ENCODE results near the gene PNLIPRP2.

Gene PNLIPRP2

GRCh38 chr10:116612107-116612769, 8.5 kb upstream of the PNLIPRP2 start:
- no peak for DNase-seq (ENCODE audit: low spot score)
- FAIRE-seq: no peak

- no peak for FAIRE-seq
- DNase-seq (ENCODE audit: low spot score): no peak
Observed at GRCh38 chr10:116613471-116613870, 7.3 kb upstream of the PNLIPRP2 start.

GRCh38 chr10:116614796-116615195, 6.0 kb upstream of the PNLIPRP2 start:
- DNase-seq (ENCODE audit: low spot score): no peak
- FAIRE-seq: no peak

- FAIRE-seq (no peak), DNase-seq (ENCODE audit: low spot score) (no peak)
Observed at GRCh38 chr10:116615199-116615776, 5.5 kb upstream of the PNLIPRP2 start.

GRCh38 chr10:116621476-116621875, 723 bp downstream of the PNLIPRP2 start:
- DNase-seq (ENCODE audit: low spot score): no peak
- peak; percentile 52 for FAIRE-seq

GRCh38 chr10:116621934-116622655, 1.3 kb downstream of the PNLIPRP2 start:
- FAIRE-seq (no peak), DNase-seq (ENCODE audit: low spot score) (no peak)

- no peak for FAIRE-seq
- DNase-seq (ENCODE audit: low spot score): no peak
Observed at GRCh38 chr10:116625845-116626244, 5.1 kb downstream of the PNLIPRP2 start.

- FAIRE-seq: no peak
- no peak for DNase-seq (ENCODE audit: low spot score)
Observed at GRCh38 chr10:116626815-116627214, 6.1 kb downstream of the PNLIPRP2 start.

- DNase-seq (ENCODE audit: low spot score) (peak; percentile 67), FAIRE-seq (peak; percentile 84)
Observed at GRCh38 chr10:116627386-116627933, 6.7 kb downstream of the PNLIPRP2 start.

GRCh38 chr10:116629340-116629739, 8.6 kb downstream of the PNLIPRP2 start:
- no peak for DNase-seq (ENCODE audit: low spot score)
- FAIRE-seq: no peak

GRCh38 chr10:116630020-116630419, 9.3 kb downstream of the PNLIPRP2 start:
- no peak for DNase-seq (ENCODE audit: low spot score)
- FAIRE-seq: no peak

GRCh38 chr10:116631871-116632295, 11.1 kb downstream of the PNLIPRP2 start:
- DNase-seq (ENCODE audit: low spot score): no peak

GRCh38 chr10:116632596-116633215, 12.0 kb downstream of the PNLIPRP2 start:
- DNase-seq (ENCODE audit: low spot score): no peak
- no peak for FAIRE-seq

More at GRCh38 chr10:116631871-116632295, 11.1 kb downstream of the PNLIPRP2 start:
- FAIRE-seq: no peak

GRCh38 chr10:116633216-116633600, 12.5 kb downstream of the PNLIPRP2 start:
- DNase-seq (ENCODE audit: low spot score): no peak
- FAIRE-seq: no peak

- no peak for DNase-seq (ENCODE audit: low spot score)
- no peak for FAIRE-seq
Observed at GRCh38 chr10:116634126-116634975, 13.6 kb downstream of the PNLIPRP2 start.

GRCh38 chr10:116636385-116636784, 15.6 kb downstream of the PNLIPRP2 start:
- FAIRE-seq (no peak), DNase-seq (ENCODE audit: low spot score) (no peak)

- FAIRE-seq: no peak
- no peak for DNase-seq (ENCODE audit: low spot score)
Observed at GRCh38 chr10:116636976-116637375, 16.2 kb downstream of the PNLIPRP2 start.

GRCh38 chr10:116637830-116638229, 17.1 kb downstream of the PNLIPRP2 start:
- FAIRE-seq (no peak), DNase-seq (ENCODE audit: low spot score) (no peak)

- DNase-seq (ENCODE audit: low spot score) (no peak), FAIRE-seq (no peak)
Observed at GRCh38 chr10:116646502-116646901, 25.7 kb downstream of the PNLIPRP2 start.

GRCh38 chr10:116648903-116649302, 28.1 kb downstream of the PNLIPRP2 start:
- peak; percentile 42 for FAIRE-seq
- DNase-seq (ENCODE audit: low spot score): no peak

GRCh38 chr10:116653885-116654284, 33.1 kb downstream of the PNLIPRP2 start:
- DNase-seq (ENCODE audit: low spot score) (no peak), FAIRE-seq (no peak)

Data from urothelium cell line (cell line).